Fibroblast of skin of left quadriceps (primary cell): ENCODE results near the gene CETP.
"Not testable (repeated sequence)": the region's sequence is repeated elsewhere in the genome, so short reads cannot be mapped to it uniquely, and the experiment has no call there.

ENCODE experiments used
- DNase-seq, 2 experiments: peaks; one replicate each; pipeline ENCODE4 v3.0.0-alpha.2; 2013; ENCODE audit warnings: low read depth in 2 of 2

Gene CETP

GRCh38 chr16:56981729-56982271 lies 20.1 kb downstream of the CETP start:
- DNase-seq: no peak

GRCh38 chr16:56982695-56983094 lies 20.9 kb downstream of the CETP start:
- DNase-seq: no peak

GRCh38 chr16:56983211-56983751 lies 21.5 kb downstream of the CETP start:
- no peak for DNase-seq

- no peak for DNase-seq
These were observed 22.9 kb downstream of the CETP start for GRCh38 chr16:56984639-56985038.

GRCh38 chr16:56985288-56985961 lies 23.7 kb downstream of the CETP start:
- DNase-seq: peak; percentile 67 to 76

GRCh38 chr16:56985962-56986360 lies 24.2 kb downstream of the CETP start:
- DNase-seq: no peak

GRCh38 chr16:56986361-56986760 lies 24.6 kb downstream of the CETP start:
- DNase-seq: no peak

GRCh38 chr16:56986908-56987307 lies 25.2 kb downstream of the CETP start:
- not testable (repeated sequence) for DNase-seq

GRCh38 chr16:56987692-56988091 lies 25.9 kb downstream of the CETP start:
- no peak for DNase-seq

GRCh38 chr16:56988161-56988947 lies 26.6 kb downstream of the CETP start:
- no peak for DNase-seq

GRCh38 chr16:56988948-56989945 lies 27.5 kb downstream of the CETP start, which contains the start of gene NLRC5:
Gene NLRC5 (plus strand): TSS chr16:56989557. CDS start chr16:57020713, 31,156 bp downstream.
- peak; percentile 54 to 61 for DNase-seq

- no peak for DNase-seq
These were observed 28.2 kb downstream of the CETP start for GRCh38 chr16:56989988-56990387.

- DNase-seq: no peak
These were observed 28.9 kb downstream of the CETP start for GRCh38 chr16:56990407-56991286.

GRCh38 chr16:56992431-56992830 lies 30.7 kb downstream of the CETP start:
- not testable (repeated sequence) for DNase-seq

GRCh38 chr16:56993204-56993603 lies 31.5 kb downstream of the CETP start:
- no peak for DNase-seq

- DNase-seq: no peak
These were observed 32.6 kb downstream of the CETP start for GRCh38 chr16:56994311-56994710.

- DNase-seq: no peak
These were observed 33.5 kb downstream of the CETP start for GRCh38 chr16:56995136-56995805.

GRCh38 chr16:56997264-56997663 lies 35.5 kb downstream of the CETP start:
- DNase-seq: no peak

GRCh38 chr16:56997931-56998330 lies 36.2 kb downstream of the CETP start:
- DNase-seq: no peak

GRCh38 chr16:56998352-56998751 lies 36.6 kb downstream of the CETP start:
- DNase-seq: no peak
